Heart left ventricle (tissue), 16 donors: ENCODE data around the gene ACAP1. TPM values are rescaled to one million over a fixed set of nuclear protein-coding genes. Genes with fewer than 3 reads are reported as not detected.
"Not testable (repeated sequence)": the region's sequence is repeated elsewhere in the genome, so short reads cannot be mapped to it uniquely, and the experiment has no call there.

Experiments
- ATAC-seq, 4 donors: fragments of 200-7000 bp; cut with Tn5 transposase; one replicate each; pipeline ENCODE4 v1.9.1; 2020 to 2022; ENCODE audit warnings: moderate library complexity in 4 of 4, mild to moderate bottlenecking in 3 of 4, moderate number of reproducible peaks in 1 of 4
- DNase-seq, 5 donors: peaks; one replicate each; pipeline ENCODE4 v3.0.0-alpha.2; 2020
- H3K27ac ChIP-seq, 12 donors: fragments of 200-600 bp; sonication (generic) in 4 of 12; one replicate each; pipeline versions ENCODE4 v1.5.0 to v1.8.0; 2016 to 2022; ENCODE audit warnings: mild to moderate bottlenecking in 2 of 12
- H3K27me3 ChIP-seq, 9 donors: fragments of 200-600 bp; sonication (generic) in 2 of 9; one replicate each; pipeline versions ENCODE4 v1.5.1 to v1.8.0; 2016 to 2022; ENCODE audit warnings: mild to moderate bottlenecking in 3 of 9
- H3K36me3 ChIP-seq, 9 donors: fragments of 200-600 bp; sonication (generic) in 2 of 9; one replicate each; pipeline versions ENCODE4 v1.5.0 to v1.8.0; 2018 to 2022; ENCODE audit warnings: mild to moderate bottlenecking in 2 of 9
- H3K4me1 ChIP-seq, 12 donors: fragments of 200-600 bp; sonication (generic) in 4 of 12; one replicate each; pipeline versions ENCODE4 v1.5.0 to v1.8.0; 2016 to 2022; ENCODE audit warnings: mild to moderate bottlenecking in 3 of 12
- H3K4me3 ChIP-seq, 12 donors: fragments of 200-600 bp; sonication (generic) in 4 of 12; one replicate each; pipeline versions ENCODE4 v1.5.0 to v1.8.0; 2017 to 2022; ENCODE audit warnings: mild to moderate bottlenecking in 9 of 12, moderate library complexity in 4 of 12
- H3K9me3 ChIP-seq, 12 donors: fragments of 200-600 bp; sonication (generic) in 4 of 12; one replicate each; pipeline versions ENCODE4 v1.5.0 to v1.8.0; 2016 to 2022; ENCODE audit warnings: mild to moderate bottlenecking in 1 of 12
- POLR2A ChIP-seq, 2 donors: fragments of 450-650 bp; IDR thresholded peaks; one replicate each; pipeline ENCODE4 v1.6.1; 2017; ENCODE audit warnings: antibody characterized with exemption in 2 of 2, mild to moderate bottlenecking in 2 of 2, moderate library complexity in 2 of 2
- WGBS, 4 donors: extraction: QIAGEN DNeasy Blood & Tissue Kit in 2 of 4; methylation state at CpG; one replicate each; pipeline versions ENCODE4 v1.1.5 to v1.1.7; 2013 to 2018; 5-methylcytosine and 5-hydroxymethylcytosine counted together
- intact Hi-C, 10 donors: fragments of 100-400 bp; cut with DNase I; formaldehyde crosslinking; loops; one replicate each; pipeline versions ENCODE4 v1.11.1 to v1.14.2; 2022
- polyA plus RNA-seq, 2 donors: library from polyadenylated mRNA; stranded (reverse); fragments of 200-250 nt; gene quantifications; one replicate each; pipeline ENCODE4 v1.2.3, GENCODE V29; 2013
- total RNA-seq, 9 donors: library from RNA; depleted of rRNA in 2 of 9; stranded (reverse); fragments of >200 nt in 2 of 9; fragmentation: NEBNext Ultra II Directional in 3 of 9; extraction: Animal tissue kit (Norgen Biotek cat#: 25700) in 3 of 9; gene quantifications; one replicate each; pipeline versions ENCODE4 v1.1.0 to v1.2.4, GENCODE V29; 2016 to 2023
- TF ChIP-seq, protein P1 (sequence below), 12 donors: fragments of 200-600 bp; sonication (generic) in 4 of 12; IDR thresholded peaks; one replicate each; pipeline versions ENCODE4 v1.5.0 to v1.8.0; 2018 to 2022; ENCODE audit warnings: antibody characterized with exemption in 12 of 12, mild to moderate bottlenecking in 5 of 12
- donor health status: ischemic (EF 13 %, LVEDD 7.1; RV severe dilation, severe dysfunction).
- donor health status: healthy with polysubstance abuse.
- donor health status: DM: no; HTN: yes; CAD: no.
- donor health status: DM: no; HTN: no; CAD: no.
- donor health status: ischemic (EF 25% LVEDD 6.9; RV normal size, moderate dysfunction).
- donor health status: ischemic (EF 25% LVEDD 5.7; RV mildly dilated, moderate dysfunction).
- donor health status: healthy.
- donor health status: DM: yes; HTN: yes; CAD: no.
- donor health status: ischemic (EF 35%, LVEDD 5.7; RV mildly dilated, moderate dysfunction).
- donor health status: nonischemic (EF 11% LVEDD 7.7; RV severe dilation, severe dysfunction).
- donor health status: DM: yes; HTN: yes; CAD: no.
- donor health status: PGD.
- donor health status: ischemic (EF 29% LVEDD 5.4; RV normal size, mild dysfunction).
- donor health status: nonischemic (EF 23%, LVEDD 6.1; RV moderate dilation, normal function).

Gene ACAP1
- total and polyA plus RNA-seq, 11 donors = 0.88 to 24.2 (median 9.0) TPM

DNA sequence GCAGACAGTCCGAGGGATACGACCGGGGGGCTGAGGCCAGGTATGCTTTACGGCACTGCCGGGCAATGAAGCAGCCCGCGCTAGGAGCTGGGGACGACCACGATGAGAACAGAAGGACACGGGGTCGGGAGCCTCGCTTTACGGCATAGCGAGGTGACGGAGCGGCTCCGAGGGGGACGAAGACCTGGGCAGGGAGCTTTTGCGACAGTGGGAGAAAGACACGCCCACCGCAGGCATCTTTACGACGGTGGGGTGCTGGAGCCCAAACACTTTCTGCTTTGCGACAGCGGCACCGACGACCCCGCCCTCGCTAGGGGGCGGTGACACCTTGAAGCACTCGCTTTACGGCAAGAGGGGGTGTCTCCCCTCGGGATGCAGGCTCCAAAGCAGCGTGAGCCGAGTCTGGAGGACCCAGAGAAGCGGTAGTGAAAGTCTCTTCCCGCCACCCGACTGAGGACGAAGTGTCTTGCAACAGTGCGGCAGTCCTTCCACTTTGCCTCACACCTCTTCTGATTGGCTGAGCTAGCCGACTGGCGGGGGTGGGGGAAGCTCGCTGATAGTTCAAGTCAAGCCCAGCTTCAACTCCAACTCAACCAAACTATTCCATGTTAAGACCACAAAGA lies 6.8 kb upstream of the ACAP1 start:
- TF ChIP-seq, protein P1, sequence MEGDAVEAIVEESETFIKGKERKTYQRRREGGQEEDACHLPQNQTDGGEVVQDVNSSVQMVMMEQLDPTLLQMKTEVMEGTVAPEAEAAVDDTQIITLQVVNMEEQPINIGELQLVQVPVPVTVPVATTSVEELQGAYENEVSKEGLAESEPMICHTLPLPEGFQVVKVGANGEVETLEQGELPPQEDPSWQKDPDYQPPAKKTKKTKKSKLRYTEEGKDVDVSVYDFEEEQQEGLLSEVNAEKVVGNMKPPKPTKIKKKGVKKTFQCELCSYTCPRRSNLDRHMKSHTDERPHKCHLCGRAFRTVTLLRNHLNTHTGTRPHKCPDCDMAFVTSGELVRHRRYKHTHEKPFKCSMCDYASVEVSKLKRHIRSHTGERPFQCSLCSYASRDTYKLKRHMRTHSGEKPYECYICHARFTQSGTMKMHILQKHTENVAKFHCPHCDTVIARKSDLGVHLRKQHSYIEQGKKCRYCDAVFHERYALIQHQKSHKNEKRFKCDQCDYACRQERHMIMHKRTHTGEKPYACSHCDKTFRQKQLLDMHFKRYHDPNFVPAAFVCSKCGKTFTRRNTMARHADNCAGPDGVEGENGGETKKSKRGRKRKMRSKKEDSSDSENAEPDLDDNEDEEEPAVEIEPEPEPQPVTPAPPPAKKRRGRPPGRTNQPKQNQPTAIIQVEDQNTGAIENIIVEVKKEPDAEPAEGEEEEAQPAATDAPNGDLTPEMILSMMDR (IDR thresholded peaks at IDR 0.05) = peak in 3 of 12 donors; percentile 14 to 35 (median 35)
- peak in 1 of 2 donors; percentile 62 for TF ChIP-seq POLR2A (IDR thresholded peaks at IDR 0.05)
- Histone ChIP-seq H3K27me3 (peaks cover 0 to 7% (median 0%) of the 10 kb centered on the region in 9 donors), H3K9me3 (no peaks in the 10 kb centered on the region), H3K27ac (peak overlapping the region; percentile 81 to 97 (median 90)), H3K4me3 (peak overlapping the region; percentile 67 to 95 (median 90)), H3K36me3 (peaks cover 0 to 24% (median 20%) of the 10 kb centered on the region in 9 donors), H3K4me1 (peaks cover 0 to 24% (median 16%) of the 10 kb centered on the region in 12 donors)
- peak; percentile 98 to 100 (median 99) for DNase-seq
- peak; percentile 89 to 92 (median 91) for ATAC-seq
- WGBS, 4 donors = 0 to 1% (median 0%) methylated on average over 11 to 43 of the region's 43 CpGs
- intact Hi-C loops = loop anchor here in 1 of 10 donors (2.0 kb wide), 1 partner anchor 21 kb away; no protein-coding TSS in a partner anchor

DNA sequence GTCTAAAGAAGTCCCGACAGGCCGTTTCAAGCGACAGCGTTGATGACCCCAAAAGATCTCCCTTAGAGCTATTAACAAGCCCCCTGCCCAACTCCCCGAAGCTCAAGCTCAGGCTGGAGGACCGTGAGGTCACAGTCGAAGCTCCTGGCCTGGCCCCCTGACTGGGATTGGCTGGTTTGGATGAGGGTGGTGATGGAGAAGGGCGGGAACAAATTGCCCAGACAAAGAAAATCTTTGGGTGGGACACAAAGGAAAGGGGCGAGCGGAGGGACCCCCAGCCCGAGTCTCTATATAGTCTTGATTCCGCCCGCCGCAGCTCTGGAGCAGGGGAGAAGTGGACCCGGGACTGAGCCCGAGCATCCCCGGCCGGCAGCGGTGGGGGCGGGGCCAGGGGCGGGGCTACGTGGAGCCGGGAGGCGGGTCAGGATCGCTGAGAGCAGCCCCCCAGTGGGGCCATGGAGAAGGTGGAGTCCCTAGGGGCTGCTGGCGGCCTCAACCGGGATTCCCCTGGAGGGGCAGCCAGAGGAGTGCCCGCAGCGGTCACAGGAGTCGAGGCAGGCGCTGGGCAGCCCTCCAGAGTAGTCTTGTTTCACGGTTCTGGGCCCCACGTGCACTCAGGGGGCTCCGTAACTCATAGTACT lies 6.2 kb upstream of the ACAP1 start:
- Histone ChIP-seq H3K36me3 (peaks cover 0 to 18% (median 15%) of the 10 kb centered on the region in 9 donors), H3K4me1 (peaks cover 0 to 24% (median 16%) of the 10 kb centered on the region in 12 donors), H3K4me3 (peak overlapping the region; percentile 67 to 95 (median 90)), H3K27me3 (peaks cover 0 to 14% (median 0%) of the 10 kb centered on the region in 9 donors), H3K9me3 (no peaks in the 10 kb centered on the region), H3K27ac (peak overlapping the region; percentile 81 to 97 (median 90))
- TF ChIP-seq, protein P1 (IDR thresholded peaks at IDR 0.05) = no peak
- DNase-seq = peak; percentile 79 to 86 (median 83)
- ATAC-seq = peak; percentile 66 to 77 (median 72)
- intact Hi-C loops = loop anchor here in 2 of 10 donors (1.0 to 2.0 kb wide), 2 partner anchors 20 to 21 kb away; no protein-coding TSS in a partner anchor
- WGBS, 4 donors = 0 to 1% (median 0%) methylated on average over 27 to 34 of the region's 34 CpGs

- Histone ChIP-seq H3K27me3 (peaks cover 0 to 19% (median 0%) of the 10 kb centered on the region in 9 donors), H3K4me3 (peak overlapping the region; percentile 67 to 95 (median 90)), H3K36me3 (peaks cover 0 to 13% (median 11%) of the 10 kb centered on the region in 9 donors), H3K27ac (peak overlapping the region in 11 of 12 donors; percentile 81 to 97 (median 90)), H3K9me3 (no peaks in the 10 kb centered on the region), H3K4me1 (peaks cover 0 to 24% (median 16%) of the 10 kb centered on the region in 12 donors)
- ATAC-seq = no peak
- WGBS, 4 donors = 58 to 96% (median 67%) methylated on average over 6 to 13 of the region's 13 CpGs
- DNase-seq = no peak
- intact Hi-C loops = loop anchor here in 1 of 10 donors (1.0 kb wide), 1 partner anchor 20 kb away; no protein-coding TSS in a partner anchor
- TF ChIP-seq POLR2A (IDR thresholded peaks at IDR 0.05) = no peak
- TF ChIP-seq, protein P1 (IDR thresholded peaks at IDR 0.05) = no peak
These were observed 5.7 kb upstream of the ACAP1 start for GRCh38 chr17:7330638-7331015.

GRCh38 chr17:7332111-7332510 lies 4.2 kb upstream of the ACAP1 start:
- DNase-seq (no peak), ATAC-seq (no peak)
- intact Hi-C loops = no loop called here
- Histone ChIP-seq H3K4me3 (no peak overlapping the region), H3K27me3 (peaks cover 0 to 34% (median 0%) of the 10 kb centered on the region in 9 donors), H3K4me1 (peaks cover 0 to 33% (median 16%) of the 10 kb centered on the region in 12 donors), H3K9me3 (no peaks in the 10 kb centered on the region), H3K36me3 (no peaks in the 10 kb centered on the region), H3K27ac (peak overlapping the region in 1 of 12 donors; percentile 37)
- no peak for TF ChIP-seq POLR2A (IDR thresholded peaks at IDR 0.05)
- TF ChIP-seq, protein P1 (IDR thresholded peaks at IDR 0.05) = no peak
- WGBS, 4 donors = 47 to 59% (median 56%) methylated on average over 7 of the region's 7 CpGs

DNA sequence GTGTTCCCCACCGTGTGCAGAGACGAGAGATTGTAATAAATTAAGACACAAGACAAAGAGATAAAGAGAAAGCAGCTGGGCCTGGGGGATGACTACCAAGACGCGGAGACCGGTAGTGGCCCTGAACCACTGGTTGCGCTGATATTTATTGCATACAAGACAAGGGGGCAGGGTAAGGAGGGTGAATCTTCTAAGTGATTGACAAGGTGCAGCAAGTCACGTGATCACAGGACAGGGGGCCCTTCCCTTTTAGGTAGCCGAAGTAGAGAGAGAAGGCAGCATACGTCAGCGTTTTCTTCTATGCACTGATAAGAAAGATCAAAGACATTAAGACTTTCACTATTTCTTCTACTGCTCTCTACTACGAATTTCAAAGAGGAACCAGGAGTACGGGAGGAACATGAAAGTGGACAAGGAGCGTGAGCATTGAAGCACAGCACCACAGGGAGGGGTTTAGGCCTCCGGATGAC lies 3.7 kb upstream of the ACAP1 start:
- H3K4me3 ChIP-seq, ATAC-seq, DNase-seq, H3K9me3 ChIP-seq, intact Hi-C loops, H3K36me3 ChIP-seq: not testable (repeated sequence)
- peaks cover 0 to 39% (median 16%) of the 10 kb centered on the region in 12 donors for H3K4me1 ChIP-seq
- WGBS, 4 donors = 46 to 52% (median 48%) methylated on average over 14 of the region's 14 CpGs
- H3K27me3 ChIP-seq = peaks cover 0 to 35% (median 0%) of the 10 kb centered on the region in 9 donors
- peak overlapping the region in 1 of 12 donors; percentile 37 for H3K27ac ChIP-seq
